ENCODE data around the gene FTSJ1. TPM values are rescaled to one million over a fixed set of nuclear protein-coding genes. Genes with fewer than 3 reads are reported as not detected.

The FTSJ1 gene
- total and polyA plus RNA-seq, 2 of the 4 experiments (the other 2 are of a cell fraction) = 50.8 to 59.9 TPM

- no peak for TF ChIP-seq ELK1 (IDR thresholded peaks at IDR 0.05; ENCODE audit: borderline replicate concordance, low read depth, low read length)
These were observed 46.3 kb downstream of the FTSJ1 start (continued) for GRCh38 chrX:48522291-48522690.

GRCh38 chrX:48523682-48524081 is 47.7 kb downstream of the FTSJ1 start:
- H3K23ac ChIP-seq (ENCODE audit: low read depth, low read length) = no peak overlapping the region
- no peak for ATAC-seq (ENCODE audit: low read depth)
- H2BK20ac ChIP-seq (ENCODE audit: low read depth, low read length) = no peak overlapping the region
- H3K27me3 ChIP-seq (ENCODE audit: control insufficient read depth, insufficient read depth, low read length) = no peaks in the 10 kb centered on the region
- H3K9ac ChIP-seq (ENCODE audit: low read depth, low read length) = no peak overlapping the region
- TF ChIP-seq RFX5 (IDR thresholded peaks at IDR 0.05; ENCODE audit: low read depth, low read length) (no peak), RCOR1 (IDR thresholded peaks at IDR 0.05; ENCODE audit: insufficient replicate concordance, low read length) (no peak), ELK1 (IDR thresholded peaks at IDR 0.05; ENCODE audit: borderline replicate concordance, low read depth, low read length) (no peak), BHLHE40 (IDR thresholded peaks at IDR 0.05; ENCODE audit: low read depth, low read length) (no peak), MXI1 (IDR thresholded peaks at IDR 0.05; ENCODE audit: borderline replicate concordance, low read depth, low read length) (no peak), SMC3 (IDR thresholded peaks at IDR 0.05; ENCODE audit: low read depth, low read length) (no peak)
- peaks cover 2% of the 10 kb centered on the region; the same call in 1 of the 2 replicates for H3K36me3 ChIP-seq (ENCODE audit: control insufficient read depth, insufficient read depth, low read length)
- H3K9me1 ChIP-seq (ENCODE audit: insufficient read depth, low read length) = 0 out of 2 replicates have a peak, but pooled peaks cover 3% of the 10 kb centered on the region
- POLR2A ChIA-PET (ENCODE audit: unreplicated experiment) = no interaction called here
- H3K4me2 ChIP-seq (ENCODE audit: low read depth, low read length) = no peak overlapping the region
- no peak overlapping the region for H2BK5ac ChIP-seq (ENCODE audit: low read depth, low read length, poor library complexity, severe bottlenecking)
- 0 out of 2 replicates have a peak, but pooled peaks cover 2% of the 10 kb centered on the region for H3K4me1 ChIP-seq (ENCODE audit: control insufficient read depth, insufficient read depth, low read length)
- no peak overlapping the region for H4K91ac ChIP-seq (ENCODE audit: insufficient read depth, low read depth, low read length)
- no peaks in the 10 kb centered on the region for H4K20me1 ChIP-seq (ENCODE audit: insufficient read depth, low read length)
- no peak for DNase-seq
- no peak overlapping the region for H3K14ac ChIP-seq (replicated peaks; ENCODE audit: low read depth, low read length)
- no TSS peak for BruUV-seq (replicated peaks)
- peaks cover 3 to 6% of the 10 kb centered on the region in 2 experiments; a peak in 3 of 4 replicates for H3K79me1 ChIP-seq (ENCODE audit: low read depth in 1 of 2, low read length in 2 of 2)
- H2AK9ac ChIP-seq (replicated peaks; ENCODE audit: low read depth, low read length, poor library complexity) = peak overlapping the region; percentile 42
- no peak overlapping the region for H4K5ac ChIP-seq (ENCODE audit: low read depth, low read length)
- no peak overlapping the region for H2BK120ac ChIP-seq (ENCODE audit: low read depth, low read length)
- H3K4ac ChIP-seq (ENCODE audit: low read depth, low read length) = no peak overlapping the region
- no peak overlapping the region for H2BK15ac ChIP-seq (ENCODE audit: low read depth, low read length)
- no peak overlapping the region for H4K8ac ChIP-seq (ENCODE audit: low read depth in 2 of 2, low read length in 2 of 2)
- no peak overlapping the region for H3K18ac ChIP-seq (ENCODE audit: low read depth, low read length)
- CTCF ChIA-PET = no interaction called here
- no peak overlapping the region for H2AK5ac ChIP-seq (ENCODE audit: low read depth, low read length)
- in situ Hi-C loops (cut with MboI; ENCODE audit: low sequenced_read_pairs) = no loop called here
- H3K56ac ChIP-seq (ENCODE audit: extremely low read depth, insufficient read depth, low read length) = no peak overlapping the region
- H3K27ac ChIP-seq (ENCODE audit: insufficient read depth, low read length) = no peak overlapping the region
- intact Hi-C loops (cut with micrococcal nuclease) = no loop called here
- no peak overlapping the region for H2AFZ ChIP-seq (replicated peaks; ENCODE audit: low read length, poor library complexity)
- no peak overlapping the region for H3K4me3 ChIP-seq (ENCODE audit: insufficient read depth, low read depth, low read length)
- H3K9me3 ChIP-seq (ENCODE audit: control insufficient read depth, insufficient read depth, low read length) = no peaks in the 10 kb centered on the region; the same call in 1 of the 2 replicates
- no CpG with 5 or more reads among the region's 12 CpGs for WGBS, 2 experiments (ENCODE audit: extremely low coverage in 2 of 2, insufficient read length in 1 of 2)
- dilution Hi-C loops (cut with HindIII; ENCODE audit: low sequenced_read_pairs, unreplicated experiment) = no loop called here
